ENCODE data around the gene DNAJB13.

DNA sequence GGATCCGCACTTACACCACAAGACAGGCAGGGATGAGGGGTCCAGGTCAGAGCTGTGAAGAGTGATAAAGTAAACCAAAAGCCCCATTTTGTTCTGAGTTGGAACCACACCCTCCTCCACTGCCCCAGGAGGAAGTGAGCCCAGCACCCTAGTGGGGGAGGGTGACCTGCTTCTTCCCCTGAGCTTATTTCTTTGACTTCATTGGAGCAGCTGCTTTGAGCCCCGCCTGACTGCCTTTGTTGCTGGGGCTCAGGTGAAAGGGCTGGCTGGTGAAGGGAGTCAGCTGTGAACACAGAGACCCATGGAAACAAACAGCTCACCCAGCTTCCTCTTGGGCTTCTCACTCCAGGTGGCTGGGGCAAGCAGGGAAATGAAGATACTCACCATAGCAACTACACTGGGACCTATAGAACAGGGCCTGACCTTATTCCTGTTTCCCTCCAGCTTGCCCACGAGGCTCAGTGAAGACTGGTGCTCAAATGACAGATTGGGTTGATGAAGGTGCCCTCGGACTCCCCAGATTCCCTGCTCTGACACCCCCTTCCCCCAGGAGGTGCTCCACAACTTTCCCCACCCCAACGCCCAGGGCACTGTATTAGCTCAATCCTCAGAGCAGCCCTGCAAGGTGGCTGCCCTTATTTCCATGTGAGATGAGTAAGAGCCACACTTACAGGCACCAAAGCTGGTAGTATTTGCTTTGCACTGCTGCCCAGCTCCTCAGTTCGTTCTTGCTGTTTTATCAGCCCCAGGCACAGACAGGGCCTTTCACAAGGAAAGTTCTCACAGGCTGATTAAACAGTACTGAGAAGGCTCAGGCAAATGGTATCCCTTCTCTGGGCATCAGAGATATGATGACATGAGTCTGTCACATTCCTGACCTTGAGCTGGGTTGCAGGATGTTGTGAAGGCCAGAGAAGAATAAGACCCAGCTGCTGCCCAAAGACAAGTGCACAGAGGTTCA, 29.5 kb downstream of the DNAJB13 start:
- TF ChIP-seq SMC3 (conservative IDR thresholded peaks at IDR 0.05; ENCODE audit: poor library complexity), result no peak
- TF ChIP-seq, protein P1, sequence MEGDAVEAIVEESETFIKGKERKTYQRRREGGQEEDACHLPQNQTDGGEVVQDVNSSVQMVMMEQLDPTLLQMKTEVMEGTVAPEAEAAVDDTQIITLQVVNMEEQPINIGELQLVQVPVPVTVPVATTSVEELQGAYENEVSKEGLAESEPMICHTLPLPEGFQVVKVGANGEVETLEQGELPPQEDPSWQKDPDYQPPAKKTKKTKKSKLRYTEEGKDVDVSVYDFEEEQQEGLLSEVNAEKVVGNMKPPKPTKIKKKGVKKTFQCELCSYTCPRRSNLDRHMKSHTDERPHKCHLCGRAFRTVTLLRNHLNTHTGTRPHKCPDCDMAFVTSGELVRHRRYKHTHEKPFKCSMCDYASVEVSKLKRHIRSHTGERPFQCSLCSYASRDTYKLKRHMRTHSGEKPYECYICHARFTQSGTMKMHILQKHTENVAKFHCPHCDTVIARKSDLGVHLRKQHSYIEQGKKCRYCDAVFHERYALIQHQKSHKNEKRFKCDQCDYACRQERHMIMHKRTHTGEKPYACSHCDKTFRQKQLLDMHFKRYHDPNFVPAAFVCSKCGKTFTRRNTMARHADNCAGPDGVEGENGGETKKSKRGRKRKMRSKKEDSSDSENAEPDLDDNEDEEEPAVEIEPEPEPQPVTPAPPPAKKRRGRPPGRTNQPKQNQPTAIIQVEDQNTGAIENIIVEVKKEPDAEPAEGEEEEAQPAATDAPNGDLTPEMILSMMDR (IDR thresholded peaks at IDR 0.05; ENCODE audit: poor library complexity, severe bottlenecking), result no peak
- TF ChIP-seq POLR2AphosphoS5 (IDR thresholded peaks at IDR 0.05), result no peak
- no peak for TF ChIP-seq EP300 (conservative IDR thresholded peaks at IDR 0.05; ENCODE audit: poor library complexity, severe bottlenecking)
- no peak for TF ChIP-seq TAF1 (IDR thresholded peaks at IDR 0.05; ENCODE audit: low read depth)
- no peak for TF ChIP-seq EZH2 (IDR thresholded peaks at IDR 0.05; ENCODE audit: borderline replicate concordance, insufficient read depth, low read length, poor library complexity, severe bottlenecking)
- no peak for TF ChIP-seq MXI1 (conservative IDR thresholded peaks at IDR 0.05; ENCODE audit: poor library complexity, severe bottlenecking)
- no peak for TF ChIP-seq RAD21 (conservative IDR thresholded peaks at IDR 0.05)
- TF ChIP-seq, protein P2, sequence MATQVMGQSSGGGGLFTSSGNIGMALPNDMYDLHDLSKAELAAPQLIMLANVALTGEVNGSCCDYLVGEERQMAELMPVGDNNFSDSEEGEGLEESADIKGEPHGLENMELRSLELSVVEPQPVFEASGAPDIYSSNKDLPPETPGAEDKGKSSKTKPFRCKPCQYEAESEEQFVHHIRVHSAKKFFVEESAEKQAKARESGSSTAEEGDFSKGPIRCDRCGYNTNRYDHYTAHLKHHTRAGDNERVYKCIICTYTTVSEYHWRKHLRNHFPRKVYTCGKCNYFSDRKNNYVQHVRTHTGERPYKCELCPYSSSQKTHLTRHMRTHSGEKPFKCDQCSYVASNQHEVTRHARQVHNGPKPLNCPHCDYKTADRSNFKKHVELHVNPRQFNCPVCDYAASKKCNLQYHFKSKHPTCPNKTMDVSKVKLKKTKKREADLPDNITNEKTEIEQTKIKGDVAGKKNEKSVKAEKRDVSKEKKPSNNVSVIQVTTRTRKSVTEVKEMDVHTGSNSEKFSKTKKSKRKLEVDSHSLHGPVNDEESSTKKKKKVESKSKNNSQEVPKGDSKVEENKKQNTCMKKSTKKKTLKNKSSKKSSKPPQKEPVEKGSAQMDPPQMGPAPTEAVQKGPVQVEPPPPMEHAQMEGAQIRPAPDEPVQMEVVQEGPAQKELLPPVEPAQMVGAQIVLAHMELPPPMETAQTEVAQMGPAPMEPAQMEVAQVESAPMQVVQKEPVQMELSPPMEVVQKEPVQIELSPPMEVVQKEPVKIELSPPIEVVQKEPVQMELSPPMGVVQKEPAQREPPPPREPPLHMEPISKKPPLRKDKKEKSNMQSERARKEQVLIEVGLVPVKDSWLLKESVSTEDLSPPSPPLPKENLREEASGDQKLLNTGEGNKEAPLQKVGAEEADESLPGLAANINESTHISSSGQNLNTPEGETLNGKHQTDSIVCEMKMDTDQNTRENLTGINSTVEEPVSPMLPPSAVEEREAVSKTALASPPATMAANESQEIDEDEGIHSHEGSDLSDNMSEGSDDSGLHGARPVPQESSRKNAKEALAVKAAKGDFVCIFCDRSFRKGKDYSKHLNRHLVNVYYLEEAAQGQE (IDR thresholded peaks at IDR 0.05; ENCODE audit: borderline replicate concordance), result no peak
